ENCODE results near the gene CPSF3.

Gene CPSF3

DNA sequence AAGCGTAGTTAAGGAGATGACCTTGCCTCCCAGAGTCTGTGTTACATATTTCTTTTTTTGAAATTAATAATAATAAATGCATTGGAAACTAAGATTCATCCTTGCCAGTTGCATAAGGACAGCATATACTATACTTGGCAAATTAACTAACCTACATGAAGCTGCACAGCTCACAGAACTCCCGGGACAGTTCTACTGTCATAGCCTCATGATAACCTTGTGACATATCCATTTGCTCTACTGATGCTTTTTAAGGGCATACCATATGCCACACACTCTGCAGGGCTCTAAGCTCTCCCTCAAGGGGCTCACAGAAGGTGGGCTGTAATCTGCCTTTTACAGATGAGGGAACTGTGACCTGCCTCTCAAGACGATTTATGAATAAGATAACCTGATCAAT lies 3.9 kb upstream of the CPSF3 start:
- Histone ChIP-seq H2BK12ac (ENCODE audit: low read length) (no peak overlapping the region), H3K79me2 (ENCODE audit: control insufficient read depth, insufficient read depth, low read length, poor library complexity) (peaks cover 17% of the 10 kb centered on the region), H3K36me3 (ENCODE audit: control insufficient read depth in 1 of 2, insufficient read depth in 2 of 2, low read length in 2 of 2) (peaks cover 2 to 5% of the 10 kb centered on the region in 2 experiments), H3K4me2 (ENCODE audit: low read length) (no peak overlapping the region), H3K27ac (ENCODE audit: low read depth, low read length) (no peak overlapping the region), H3K79me1 (ENCODE audit: low read length) (peaks cover 12% of the 10 kb centered on the region), H3K27me3 (ENCODE audit: insufficient read depth, low read length) (no peaks in the 10 kb centered on the region), H3K4ac (ENCODE audit: low read depth, low read length) (no peak overlapping the region), H4K8ac (ENCODE audit: low read depth, low read length) (no peak overlapping the region), H4K91ac (ENCODE audit: low read depth, low read length) (no peak overlapping the region), H2AFZ (ENCODE audit: insufficient read depth, low read length, poor library complexity) (no peak overlapping the region), H3K9ac (ENCODE audit: low read length) (no peak overlapping the region), H3K14ac (ENCODE audit: low read length) (no peak overlapping the region), H2BK120ac (ENCODE audit: insufficient read depth, low read length, poor library complexity) (no peak overlapping the region), H3K4me1 (ENCODE audit: control insufficient read depth in 1 of 2, insufficient read depth in 2 of 2, low read length in 2 of 2) (peaks cover 11 to 17% of the 10 kb centered on the region in 2 experiments), H2BK5ac (ENCODE audit: low read depth, low read length, poor library complexity) (no peak overlapping the region), H3K9me3 (ENCODE audit: insufficient read depth, low read depth, low read length) (no peaks in the 10 kb centered on the region), H4K12ac (ENCODE audit: low read depth, low read length) (no peak overlapping the region), H3K18ac (ENCODE audit: low read length) (no peak overlapping the region), H2AK5ac (ENCODE audit: low read length) (no peak overlapping the region), H3K23ac (ENCODE audit: low read length) (no peak overlapping the region), H3K4me3 (ENCODE audit: low read depth, low read length) (no peak overlapping the region)
- no CpG with 5 or more reads among the region's 3 CpGs for WGBS (ENCODE audit: extremely low coverage, insufficient coverage, insufficient read length)
- no peak for DNase-seq

DNA sequence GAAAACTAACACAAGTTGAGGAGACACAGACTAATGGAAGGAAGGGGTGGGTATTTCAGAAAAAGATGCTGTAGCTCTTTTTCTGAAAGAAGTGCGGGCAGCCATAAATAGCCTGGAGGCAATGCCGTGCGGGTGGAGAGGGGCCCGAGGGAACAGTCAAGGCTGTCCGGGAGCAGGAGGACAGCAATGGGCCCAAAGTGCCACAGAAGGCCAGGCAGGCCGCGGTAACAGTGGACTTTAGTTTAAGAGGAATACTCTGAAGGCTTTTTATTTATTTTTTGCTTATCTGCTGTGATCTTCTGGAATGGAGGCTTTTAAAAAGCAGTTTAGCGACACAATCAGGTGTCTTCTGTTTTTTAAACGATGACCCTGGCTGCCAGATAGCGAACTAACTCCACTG lies 3.0 kb upstream of the CPSF3 start:
- no peak overlapping the region for H3K4me3 ChIP-seq (ENCODE audit: low read depth, low read length)
- no peak overlapping the region for H2BK5ac ChIP-seq (ENCODE audit: low read depth, low read length, poor library complexity)
- H4K8ac ChIP-seq (ENCODE audit: low read depth, low read length): no peak overlapping the region
- H2BK120ac ChIP-seq (ENCODE audit: insufficient read depth, low read length, poor library complexity): no peak overlapping the region
- WGBS (ENCODE audit: extremely low coverage, insufficient coverage, insufficient read length): no CpG with 5 or more reads among the region's 10 CpGs
- H2BK12ac ChIP-seq (ENCODE audit: low read length): no peak overlapping the region
- no peak overlapping the region for H3K27ac ChIP-seq (ENCODE audit: low read depth, low read length)
- H3K79me2 ChIP-seq (ENCODE audit: control insufficient read depth, insufficient read depth, low read length, poor library complexity): peaks cover 17% of the 10 kb centered on the region
- no peak overlapping the region for H3K4ac ChIP-seq (ENCODE audit: low read depth, low read length)
- no peak overlapping the region for H4K91ac ChIP-seq (ENCODE audit: low read depth, low read length)
- H2AK5ac ChIP-seq (ENCODE audit: low read length): no peak overlapping the region
- H3K36me3 ChIP-seq (ENCODE audit: control insufficient read depth in 1 of 2, insufficient read depth in 2 of 2, low read length in 2 of 2): peaks cover 2 to 5% of the 10 kb centered on the region in 2 experiments
- no peaks in the 10 kb centered on the region for H3K9me3 ChIP-seq (ENCODE audit: insufficient read depth, low read depth, low read length)
- H4K12ac ChIP-seq (ENCODE audit: low read depth, low read length): no peak overlapping the region
- peaks cover 12% of the 10 kb centered on the region for H3K79me1 ChIP-seq (ENCODE audit: low read length)
- no peaks in the 10 kb centered on the region for H3K27me3 ChIP-seq (ENCODE audit: insufficient read depth, low read length)
- no peak overlapping the region for H3K18ac ChIP-seq (ENCODE audit: low read length)
- H3K4me1 ChIP-seq (ENCODE audit: control insufficient read depth in 1 of 2, insufficient read depth in 2 of 2, low read length in 2 of 2): peaks cover 11 to 18% of the 10 kb centered on the region in 2 experiments
- no peak overlapping the region for H3K9ac ChIP-seq (ENCODE audit: low read length)
- no peak overlapping the region for H3K23ac ChIP-seq (ENCODE audit: low read length)
- peak in 1 of 2 donors; percentile 53 for DNase-seq
- no peak overlapping the region for H3K14ac ChIP-seq (ENCODE audit: low read length)
- no peak overlapping the region for H2AFZ ChIP-seq (ENCODE audit: insufficient read depth, low read length, poor library complexity)
- H3K4me2 ChIP-seq (ENCODE audit: low read length): no peak overlapping the region

- H3K4me3 ChIP-seq (ENCODE audit: low read depth, low read length): peak overlapping the region; percentile 96
- H3K14ac ChIP-seq (ENCODE audit: low read length): peak overlapping the region; percentile 83
- H2BK120ac ChIP-seq (ENCODE audit: insufficient read depth, low read length, poor library complexity): peak overlapping the region; percentile 71
- peak overlapping the region; percentile 80 for H2AK5ac ChIP-seq (ENCODE audit: low read length)
- peak overlapping the region; percentile 93 for H4K12ac ChIP-seq (ENCODE audit: low read depth, low read length)
- H2AFZ ChIP-seq (ENCODE audit: insufficient read depth, low read length, poor library complexity): peak overlapping the region; percentile 98
- H3K4me1 ChIP-seq (ENCODE audit: control insufficient read depth in 1 of 2, insufficient read depth in 2 of 2, low read length in 2 of 2): peaks cover 11 to 13% of the 10 kb centered on the region in 2 experiments
- peak overlapping the region; percentile 94 for H4K8ac ChIP-seq (ENCODE audit: low read depth, low read length)
- no peaks in the 10 kb centered on the region for H3K36me3 ChIP-seq (ENCODE audit: control insufficient read depth in 1 of 2, insufficient read depth in 2 of 2, low read length in 2 of 2)
- peaks cover 12% of the 10 kb centered on the region for H3K79me1 ChIP-seq (ENCODE audit: low read length)
- H3K27me3 ChIP-seq (ENCODE audit: insufficient read depth, low read length): no peaks in the 10 kb centered on the region
- H4K91ac ChIP-seq (ENCODE audit: low read depth, low read length): peak overlapping the region; percentile 90
- H2BK5ac ChIP-seq (ENCODE audit: low read depth, low read length, poor library complexity): peak overlapping the region; percentile 87
- H3K9me3 ChIP-seq (ENCODE audit: insufficient read depth, low read depth, low read length): no peaks in the 10 kb centered on the region
- H3K27ac ChIP-seq (ENCODE audit: low read depth, low read length): peak overlapping the region; percentile 71
- H2BK12ac ChIP-seq (ENCODE audit: low read length): peak overlapping the region; percentile 41
- peaks cover 17% of the 10 kb centered on the region for H3K79me2 ChIP-seq (ENCODE audit: control insufficient read depth, insufficient read depth, low read length, poor library complexity)
- peak overlapping the region; percentile 95 for H3K4me2 ChIP-seq (ENCODE audit: low read length)
- H3K23ac ChIP-seq (ENCODE audit: low read length): no peak overlapping the region
- WGBS (ENCODE audit: extremely low coverage, insufficient coverage, insufficient read length): no CpG with 5 or more reads among the region's 42 CpGs
- peak overlapping the region; percentile 92 for H3K9ac ChIP-seq (ENCODE audit: low read length)
- H3K18ac ChIP-seq (ENCODE audit: low read length): peak overlapping the region; percentile 74
- DNase-seq: no peak
- peak overlapping the region; percentile 37 for H3K4ac ChIP-seq (ENCODE audit: low read depth, low read length)
These were observed 944 bp upstream of the CPSF3 start for GRCh38 chr2:9422321-9423099.

DNA sequence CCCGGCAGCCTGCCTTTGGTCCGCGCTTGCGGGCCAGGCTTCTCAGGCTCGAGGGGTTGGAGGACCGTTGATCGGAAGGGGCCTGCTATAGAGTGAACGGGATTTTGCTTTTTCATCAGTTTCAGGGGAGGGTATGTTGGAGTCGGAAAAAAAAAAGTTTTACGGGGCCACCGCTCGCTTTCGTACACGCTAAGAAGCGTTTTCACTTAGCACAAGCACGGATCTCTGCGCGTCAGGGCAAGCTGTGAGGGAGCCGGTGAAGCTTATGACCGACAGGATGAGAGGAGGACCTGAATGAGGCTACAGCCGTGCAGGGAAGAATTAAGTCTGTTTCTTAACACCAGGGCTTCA lies 443 bp downstream of the CPSF3 start:
- H3K36me3 ChIP-seq (ENCODE audit: control insufficient read depth in 1 of 2, insufficient read depth in 2 of 2, low read length in 2 of 2): peaks cover under 1% of the 10 kb centered on the region in 2 experiments
- peak overlapping the region; percentile 96 for H2AFZ ChIP-seq (ENCODE audit: insufficient read depth, low read length, poor library complexity)
- H3K4me3 ChIP-seq (ENCODE audit: low read depth, low read length): peak overlapping the region; percentile 88
- no peaks in the 10 kb centered on the region for H3K9me3 ChIP-seq (ENCODE audit: insufficient read depth, low read depth, low read length)
- H4K8ac ChIP-seq (ENCODE audit: low read depth, low read length): peak overlapping the region; percentile 98
- peak overlapping the region; percentile 5 for H2BK5ac ChIP-seq (ENCODE audit: low read depth, low read length, poor library complexity)
- H3K4me1 ChIP-seq (ENCODE audit: control insufficient read depth in 1 of 2, insufficient read depth in 2 of 2, low read length in 2 of 2): peaks cover 11 to 13% of the 10 kb centered on the region in 2 experiments
- no CpG with 5 or more reads among the region's 21 CpGs for WGBS (ENCODE audit: extremely low coverage, insufficient coverage, insufficient read length)
- H2BK120ac ChIP-seq (ENCODE audit: insufficient read depth, low read length, poor library complexity): peak overlapping the region; percentile 12
- peak overlapping the region; percentile 82 for H3K18ac ChIP-seq (ENCODE audit: low read length)
- peak overlapping the region; percentile 11 for H3K4ac ChIP-seq (ENCODE audit: low read depth, low read length)
- peaks cover 12% of the 10 kb centered on the region for H3K79me1 ChIP-seq (ENCODE audit: low read length)
- peaks cover 17% of the 10 kb centered on the region for H3K79me2 ChIP-seq (ENCODE audit: control insufficient read depth, insufficient read depth, low read length, poor library complexity)
- H4K91ac ChIP-seq (ENCODE audit: low read depth, low read length): peak overlapping the region; percentile 74
- peak overlapping the region; percentile 51 for H3K27ac ChIP-seq (ENCODE audit: low read depth, low read length)
- no peaks in the 10 kb centered on the region for H3K27me3 ChIP-seq (ENCODE audit: insufficient read depth, low read length)
- H3K14ac ChIP-seq (ENCODE audit: low read length): peak overlapping the region; percentile 94
- H3K9ac ChIP-seq (ENCODE audit: low read length): peak overlapping the region; percentile 86
- no peak overlapping the region for H2BK12ac ChIP-seq (ENCODE audit: low read length)
- peak overlapping the region; percentile 72 for H4K12ac ChIP-seq (ENCODE audit: low read depth, low read length)
- H2AK5ac ChIP-seq (ENCODE audit: low read length): no peak overlapping the region
- peak overlapping the region; percentile 92 for H3K4me2 ChIP-seq (ENCODE audit: low read length)
- H3K23ac ChIP-seq (ENCODE audit: low read length): no peak overlapping the region
- peak in 1 of 2 donors; percentile 19 for DNase-seq

Measured in trophoblast cell (in vitro differentiated cells and primary cell).